Colonic mucosa (tissue), 4 donors: ENCODE results near the gene GRIK5. TPM values are rescaled to one million over a fixed set of nuclear protein-coding genes. Genes with fewer than 3 reads are reported as not detected.

Experiments
- DNase-seq: peaks from one replicate; pipeline ENCODE4 v3.0.0-alpha.2; 2020
- H3K27ac ChIP-seq: fragments of 200-600 bp; one replicate; pipeline ENCODE4 v1.8.0; 2021
- H3K27me3 ChIP-seq: fragments of 200-600 bp; one replicate; pipeline ENCODE4 v1.8.0; 2021
- H3K36me3 ChIP-seq: fragments of 200-600 bp; one replicate; pipeline ENCODE4 v1.8.0; 2021
- H3K4me1 ChIP-seq: fragments of 200-600 bp; one replicate; pipeline ENCODE4 v1.8.0; 2021; ENCODE audit warnings: mild to moderate bottlenecking
- H3K4me3 ChIP-seq: fragments of 200-600 bp; one replicate; pipeline ENCODE4 v1.8.0; 2021
- H3K9ac ChIP-seq, 2 donors: one replicate each; pipeline ENCODE4 v1.7.0; 2013; ENCODE audit warnings: control low read depth in 2 of 2, low read depth in 2 of 2, low read length in 2 of 2
- H3K9me3 ChIP-seq: fragments of 200-600 bp; one replicate; pipeline ENCODE4 v1.8.0; 2021
- intact Hi-C: fragments of 100-400 bp; cut with DNase I; formaldehyde crosslinking; loops from one replicate; pipeline ENCODE4 v1.14.1; 2022
- total RNA-seq, 2 donors: library from RNA; stranded (reverse); fragmentation: NEBNext Ultra II Directional in 1 of 2; extraction: Animal tissue kit (Norgen Biotek cat#: 25700) in 1 of 2; gene quantifications; one replicate each; pipeline ENCODE4 v1.2.1, GENCODE V29; 2021
- TF ChIP-seq, protein P1 (sequence below): fragments of 200-600 bp; IDR thresholded peaks from one replicate; pipeline ENCODE4 v1.8.0; 2022; ENCODE audit warnings: antibody characterized with exemption, mild to moderate bottlenecking
- donor health status: healthy.
- donor health status: DM: no; HTN: no; CAD: no.
- donor health status: DM: no; HTN: no; CAD: no.

The GRIK5 gene
- total RNA-seq, 2 donors from 2014 or later = 0.62 to 2.3 TPM

DNA sequence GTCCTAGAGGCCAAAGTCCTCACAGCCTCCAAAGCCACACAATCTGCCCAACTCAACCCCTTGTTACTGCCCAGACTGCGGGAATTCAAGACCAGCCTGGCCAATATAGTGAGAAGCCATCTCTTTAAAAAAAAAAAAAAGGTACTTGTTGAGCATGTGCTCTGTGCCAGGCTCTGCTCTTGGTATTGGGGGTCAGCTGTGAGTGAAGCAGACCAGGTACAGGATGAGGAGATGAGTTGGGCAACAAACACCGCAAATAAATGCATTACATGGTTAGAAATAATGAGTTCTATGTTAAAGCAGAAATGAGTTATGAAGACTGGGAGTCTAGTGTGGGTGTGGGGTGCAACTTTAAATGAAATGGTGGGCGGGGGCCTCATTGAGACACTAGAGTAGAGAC lies 9.9 kb downstream of the GRIK5 start:
- Histone ChIP-seq H3K9ac (no peak overlapping the region), H3K9me3 (no peaks in the 10 kb centered on the region), H3K27me3 (no peaks in the 10 kb centered on the region), H3K36me3 (no peaks in the 10 kb centered on the region), H3K27ac (no peak overlapping the region), H3K4me3 (no peak overlapping the region), H3K4me1 (no peaks in the 10 kb centered on the region)
- intact Hi-C loops = no loop called here
- TF ChIP-seq, protein P1, sequence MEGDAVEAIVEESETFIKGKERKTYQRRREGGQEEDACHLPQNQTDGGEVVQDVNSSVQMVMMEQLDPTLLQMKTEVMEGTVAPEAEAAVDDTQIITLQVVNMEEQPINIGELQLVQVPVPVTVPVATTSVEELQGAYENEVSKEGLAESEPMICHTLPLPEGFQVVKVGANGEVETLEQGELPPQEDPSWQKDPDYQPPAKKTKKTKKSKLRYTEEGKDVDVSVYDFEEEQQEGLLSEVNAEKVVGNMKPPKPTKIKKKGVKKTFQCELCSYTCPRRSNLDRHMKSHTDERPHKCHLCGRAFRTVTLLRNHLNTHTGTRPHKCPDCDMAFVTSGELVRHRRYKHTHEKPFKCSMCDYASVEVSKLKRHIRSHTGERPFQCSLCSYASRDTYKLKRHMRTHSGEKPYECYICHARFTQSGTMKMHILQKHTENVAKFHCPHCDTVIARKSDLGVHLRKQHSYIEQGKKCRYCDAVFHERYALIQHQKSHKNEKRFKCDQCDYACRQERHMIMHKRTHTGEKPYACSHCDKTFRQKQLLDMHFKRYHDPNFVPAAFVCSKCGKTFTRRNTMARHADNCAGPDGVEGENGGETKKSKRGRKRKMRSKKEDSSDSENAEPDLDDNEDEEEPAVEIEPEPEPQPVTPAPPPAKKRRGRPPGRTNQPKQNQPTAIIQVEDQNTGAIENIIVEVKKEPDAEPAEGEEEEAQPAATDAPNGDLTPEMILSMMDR = no peak
- no peak for DNase-seq

DNA sequence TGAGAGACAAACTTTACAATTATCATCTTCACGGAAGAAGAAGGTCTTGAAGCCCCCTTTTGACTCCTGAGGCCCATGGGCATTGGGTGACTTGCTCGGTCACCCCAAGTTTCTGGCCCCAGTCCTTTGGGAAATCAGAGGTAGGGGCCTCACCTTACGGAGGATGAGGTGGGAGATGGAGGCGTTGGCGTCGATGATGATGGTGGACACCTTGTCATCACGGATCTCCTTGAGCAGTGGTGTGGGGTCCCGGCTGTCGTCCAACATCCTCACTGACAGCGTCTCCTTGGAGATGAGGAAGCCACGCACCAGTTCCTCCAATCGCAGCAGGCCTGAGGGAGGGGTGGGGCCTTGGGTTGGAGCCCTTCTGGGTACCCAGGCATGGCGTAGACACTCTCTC lies 10.8 kb downstream of the GRIK5 start:
- intact Hi-C loops = no loop called here
- Histone ChIP-seq H3K36me3 (no peaks in the 10 kb centered on the region), H3K27ac (no peak overlapping the region), H3K9me3 (no peaks in the 10 kb centered on the region), H3K9ac (no peak overlapping the region), H3K4me3 (no peak overlapping the region), H3K4me1 (no peaks in the 10 kb centered on the region), H3K27me3 (no peaks in the 10 kb centered on the region)
- DNase-seq = no peak
- TF ChIP-seq, protein P1 = no peak

DNA sequence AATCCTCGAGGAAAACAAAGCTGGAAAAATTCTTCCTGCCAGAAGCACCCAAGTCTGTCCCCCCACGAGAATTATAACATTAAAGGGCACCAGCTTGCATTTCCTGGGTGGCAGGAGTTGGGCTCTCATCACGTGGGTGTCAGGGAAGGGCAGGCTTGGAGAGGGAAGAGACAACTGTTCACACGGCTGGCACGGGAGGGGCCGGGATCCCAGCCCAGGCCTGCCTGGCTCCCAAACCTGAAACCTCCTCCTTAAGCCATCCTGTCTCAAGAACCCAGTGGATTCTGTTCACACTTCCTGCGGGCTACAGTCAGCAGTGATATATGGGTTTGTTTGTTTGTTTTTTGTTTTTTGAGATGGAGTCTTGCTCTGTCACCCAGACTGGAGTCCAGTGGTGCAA lies 12.2 kb downstream of the GRIK5 start:
- DNase-seq = no peak
- Histone ChIP-seq H3K4me3 (no peak overlapping the region), H3K9ac (no peak overlapping the region), H3K27me3 (no peaks in the 10 kb centered on the region), H3K36me3 (no peaks in the 10 kb centered on the region), H3K4me1 (no peaks in the 10 kb centered on the region), H3K27ac (no peak overlapping the region), H3K9me3 (no peaks in the 10 kb centered on the region)
- intact Hi-C loops = no loop called here
- TF ChIP-seq, protein P1 = no peak

DNA sequence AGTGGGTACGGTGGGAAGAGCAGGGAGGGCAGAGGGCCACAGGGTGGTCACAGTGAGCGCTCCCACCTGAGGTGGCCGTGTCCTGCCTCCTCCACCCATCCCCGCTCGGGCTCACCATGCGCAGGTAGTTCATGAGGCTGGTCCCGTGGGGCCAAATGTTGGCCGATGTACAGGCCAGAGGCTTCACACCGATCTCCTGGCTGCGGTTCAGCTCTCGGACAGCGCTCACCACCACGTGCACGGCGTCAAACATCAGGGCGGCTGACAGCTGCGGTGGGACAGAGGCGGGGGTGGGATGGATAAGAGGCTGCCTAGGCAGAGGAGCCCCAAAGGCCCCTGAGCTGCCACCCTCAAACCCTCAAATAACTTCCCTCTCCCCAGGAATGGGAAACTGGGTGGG lies 15.8 kb downstream of the GRIK5 start:
- intact Hi-C loops = no loop called here
- H3K27me3 ChIP-seq = no peaks in the 10 kb centered on the region

DNA sequence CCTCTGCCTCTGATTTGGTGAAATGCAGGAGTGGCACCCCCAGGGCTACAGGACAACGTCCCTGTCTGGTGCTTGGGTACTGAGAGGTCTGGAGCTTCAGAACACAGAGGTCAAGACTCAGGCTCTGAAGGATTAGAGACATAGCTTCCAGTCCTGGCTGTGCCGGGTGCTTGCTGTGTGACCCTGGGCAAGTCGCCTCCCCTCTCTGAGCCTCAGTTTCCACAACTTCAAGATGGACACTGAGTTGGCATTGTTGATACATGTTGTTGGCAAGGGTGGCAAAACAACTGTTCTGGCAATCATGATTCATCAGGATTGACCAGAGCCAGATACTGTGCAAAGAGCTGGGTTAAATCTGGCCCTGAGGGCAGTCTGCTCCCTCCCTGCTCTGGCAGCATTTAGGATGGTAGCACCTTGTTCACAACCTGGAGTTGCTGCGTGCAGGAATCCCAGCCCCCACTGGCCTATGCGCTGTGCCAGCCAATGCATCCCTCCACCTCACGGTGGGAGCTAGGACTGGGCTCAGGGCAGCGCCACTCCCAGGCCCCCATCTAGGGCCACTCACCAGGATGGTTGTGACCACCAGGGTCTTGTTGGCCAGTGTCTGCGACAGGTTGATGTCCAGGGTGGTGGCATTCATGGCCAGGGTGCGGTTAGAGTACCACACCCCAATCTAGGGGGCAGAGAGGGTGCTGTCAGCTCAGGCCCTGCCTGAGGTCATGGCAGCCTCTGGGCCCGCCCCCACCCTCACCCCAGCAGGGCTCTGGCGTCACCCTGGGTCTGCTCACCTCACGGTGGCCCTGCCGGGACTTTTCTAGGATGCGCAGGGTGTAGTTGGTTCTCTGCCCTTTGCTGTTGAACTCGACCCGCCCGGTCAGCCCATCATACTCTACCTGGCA lies 16.7 kb downstream of the GRIK5 start:
- no peak overlapping the region for H3K4me3 ChIP-seq
- no peaks in the 10 kb centered on the region for H3K27me3 ChIP-seq
- intact Hi-C loops = no loop called here
- no peak overlapping the region for H3K9ac ChIP-seq
- no peaks in the 10 kb centered on the region for H3K36me3 ChIP-seq
- no peak overlapping the region for H3K27ac ChIP-seq
- H3K4me1 ChIP-seq = no peaks in the 10 kb centered on the region
- TF ChIP-seq, protein P1 = no peak
- no peak for DNase-seq
- H3K9me3 ChIP-seq = no peaks in the 10 kb centered on the region

More for the DNA sequence above, 15.8 kb downstream of the GRIK5 start:
- H3K9me3 ChIP-seq = no peaks in the 10 kb centered on the region
- H3K4me1 ChIP-seq = no peaks in the 10 kb centered on the region
- no peak overlapping the region for H3K4me3 ChIP-seq
- no peak overlapping the region for H3K27ac ChIP-seq
- TF ChIP-seq, protein P1 = no peak
- no peak for DNase-seq
- no peak overlapping the region for H3K9ac ChIP-seq
- H3K36me3 ChIP-seq = no peaks in the 10 kb centered on the region
